Stimulated activated CD4-positive, alpha-beta T cell treated with anti-CD3 and anti-CD28 coated beads, Interleukin-12 subunit alpha, Interleukin-12 subunit beta, amount 100 ng/mL, for 4 hours (primary cell): Measurements from ENCODE around the gene CDC25C.
"Not testable (repeated sequence)": the region's sequence is repeated elsewhere in the genome, so short reads cannot be mapped to it uniquely, and the experiment has no call there.

Source experiments
- DNase-seq: peaks from one replicate; pipeline ENCODE4 v3.0.0-alpha.2; 2020

CDC25C gene

DNA sequence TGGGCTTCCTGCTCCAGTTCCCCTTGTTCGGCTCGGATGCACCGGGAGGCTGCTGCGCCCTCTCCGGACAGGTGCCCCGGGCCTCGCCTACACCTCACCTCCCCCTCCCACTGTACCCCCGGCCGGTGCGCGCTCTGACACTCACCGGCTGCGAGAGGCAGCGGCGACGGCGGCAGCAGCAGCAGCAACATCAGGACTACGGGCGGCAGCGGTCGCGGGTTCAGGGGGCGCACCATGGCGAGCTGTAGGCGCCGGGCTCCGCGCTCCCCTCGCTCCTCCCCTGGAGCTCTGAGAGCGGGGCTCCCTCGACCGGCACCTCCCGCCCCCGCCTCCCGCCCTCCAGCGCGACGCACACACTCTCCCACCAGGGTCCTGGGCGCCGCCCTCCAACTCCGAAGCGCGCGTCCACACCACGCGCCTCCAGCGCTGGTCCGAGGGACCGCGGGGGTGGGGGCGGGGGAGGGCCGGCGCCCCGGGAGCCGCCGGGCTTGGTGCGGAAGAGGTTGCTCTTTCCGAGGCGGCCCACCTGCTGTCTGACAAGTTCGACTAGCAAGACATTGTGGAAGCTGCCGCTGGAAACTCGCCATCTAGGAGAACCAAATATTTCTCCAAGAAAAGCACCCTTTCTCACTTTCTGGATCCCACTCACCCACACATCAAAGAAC is 57.3 kb downstream of the CDC25C start, which contains the start of gene GFRA3:
Gene GFRA3, minus strand, starts transcription at position 433 of the 665 bp plus-strand sequence. Its CDS starts 197 bp downstream, at position 236.
- DNase-seq, result peak; percentile 5

DNA sequence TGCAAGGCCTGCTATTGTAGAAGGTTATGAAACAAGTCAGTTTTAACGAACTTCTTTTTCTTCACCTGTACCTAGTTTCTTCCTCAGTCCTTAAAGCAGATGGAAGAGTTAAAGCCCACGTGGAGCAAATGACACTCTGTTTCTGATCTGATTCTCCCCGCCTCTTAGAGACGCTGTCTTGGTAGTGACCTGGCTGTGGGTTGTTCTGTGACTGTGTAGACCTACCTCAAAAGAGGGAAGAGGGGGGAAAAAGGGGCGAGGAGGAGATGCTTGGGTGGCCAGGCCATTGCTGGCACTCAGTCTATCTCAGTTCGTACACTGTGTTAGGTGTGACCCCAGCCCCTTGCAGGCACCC is 57.8 kb downstream of the CDC25C start:
- DNase-seq, result no peak

DNA sequence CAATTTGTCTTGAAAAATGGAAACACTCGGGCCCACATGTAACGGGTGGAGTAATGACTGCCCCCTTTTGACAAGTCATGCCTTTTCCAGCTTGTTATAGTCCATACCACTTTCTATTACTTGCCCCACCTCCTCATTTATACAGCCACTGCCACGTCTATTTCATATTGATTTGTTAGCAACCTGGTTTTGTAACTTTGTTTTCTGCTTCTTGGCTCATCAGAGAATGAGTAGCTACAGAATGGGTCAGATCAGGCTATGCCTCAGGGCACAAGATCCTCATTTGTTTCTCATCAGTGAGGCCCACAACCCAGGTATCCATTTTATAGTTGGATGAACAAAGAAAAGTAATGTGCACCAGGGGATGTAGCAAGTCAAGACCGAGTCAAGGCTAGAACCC is 58.9 kb downstream of the CDC25C start:
- DNase-seq, result no peak

DNA sequence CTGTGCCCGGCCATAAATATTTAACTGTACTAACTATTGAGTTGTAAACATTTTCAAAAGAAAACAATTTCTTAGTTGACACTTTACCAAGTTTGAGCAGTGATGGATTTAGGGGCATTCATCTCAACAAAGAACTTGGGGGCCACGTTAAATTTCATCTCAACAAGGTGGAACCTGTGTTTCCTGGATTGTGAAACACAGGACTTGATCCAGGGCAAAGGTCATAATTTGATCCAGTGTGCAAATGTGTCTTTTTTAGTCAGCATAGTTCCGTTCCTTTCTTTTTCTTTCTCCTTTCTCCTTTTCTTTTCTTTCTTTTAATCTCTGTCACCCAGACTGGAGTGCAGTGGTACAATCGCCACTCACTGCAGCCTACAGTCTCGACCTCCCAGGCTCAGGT is 60.3 kb downstream of the CDC25C start:
- DNase-seq, result no peak

DNA sequence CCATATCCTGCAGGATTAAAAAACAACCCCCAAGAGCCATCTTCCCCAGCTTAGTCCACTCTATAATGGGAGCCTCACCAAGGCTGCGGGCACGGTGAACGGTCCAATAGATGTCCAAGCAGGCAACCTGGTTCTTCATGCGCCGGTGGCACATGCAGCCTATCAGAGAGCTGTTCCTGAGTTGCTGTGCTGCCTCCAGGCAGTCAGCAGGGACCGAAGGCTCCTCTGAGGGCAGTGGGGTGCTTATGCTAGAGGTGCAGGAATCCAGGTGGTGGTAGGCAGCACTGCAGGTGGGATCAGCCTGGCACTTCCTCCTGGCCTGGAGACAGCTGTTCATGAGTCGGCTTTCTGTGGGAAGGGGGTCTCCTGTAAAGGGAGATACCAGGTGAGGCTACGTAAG is 67.4 kb downstream of the CDC25C start:
- DNase-seq, result no peak

DNA sequence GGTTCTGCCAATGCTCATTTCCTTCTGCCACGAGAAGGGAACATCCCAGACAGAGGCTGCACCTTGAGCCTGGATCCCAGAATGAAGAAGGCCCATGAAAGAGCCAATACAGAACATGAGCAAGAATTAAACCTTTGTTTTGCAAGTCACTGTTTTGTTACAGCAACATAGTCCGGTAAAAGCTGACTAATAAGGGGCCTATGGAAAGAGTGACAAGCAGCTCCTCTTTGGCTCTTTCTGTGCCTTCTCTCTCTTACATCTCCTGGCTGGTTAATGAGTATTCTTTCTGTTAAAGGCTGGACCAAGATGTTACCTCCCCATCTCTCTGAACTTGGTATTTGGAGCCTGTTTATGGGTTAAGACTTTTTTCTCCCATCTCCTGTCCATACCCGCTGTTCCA is 68.0 kb downstream of the CDC25C start:
- no peak for DNase-seq

GRCh38 chr5:138258704-138259292 is 72.8 kb downstream of the CDC25C start:
- no peak for DNase-seq

- no peak for DNase-seq
Observed at GRCh38 chr5:138257583-138257982, 74.0 kb downstream of the CDC25C start.

- no peak for DNase-seq
Observed at GRCh38 chr5:138252944-138253343, 78.7 kb downstream of the CDC25C start.

DNA sequence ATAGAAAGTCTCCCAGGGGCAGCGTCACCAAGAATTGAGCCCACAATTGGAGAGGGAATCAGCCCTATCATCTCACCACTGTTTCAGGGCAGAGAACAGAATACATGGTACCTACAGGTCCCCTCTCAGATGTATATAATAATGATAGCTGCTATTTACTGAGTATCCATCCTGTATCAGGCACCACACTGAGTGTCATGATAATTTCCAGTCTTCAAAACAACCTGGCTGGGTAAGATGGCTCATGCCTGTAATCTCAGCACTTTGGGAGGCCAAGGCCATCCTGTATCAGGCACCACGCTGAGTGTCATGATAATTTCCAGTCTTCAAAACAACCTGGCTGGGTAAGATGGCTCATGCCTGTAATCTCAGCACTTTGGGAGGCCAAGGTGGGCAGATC is 83.8 kb downstream of the CDC25C start:
- DNase-seq, result not testable (repeated sequence)

- DNase-seq, result no peak
Observed at GRCh38 chr5:138246822-138247221, 84.8 kb downstream of the CDC25C start.

DNA sequence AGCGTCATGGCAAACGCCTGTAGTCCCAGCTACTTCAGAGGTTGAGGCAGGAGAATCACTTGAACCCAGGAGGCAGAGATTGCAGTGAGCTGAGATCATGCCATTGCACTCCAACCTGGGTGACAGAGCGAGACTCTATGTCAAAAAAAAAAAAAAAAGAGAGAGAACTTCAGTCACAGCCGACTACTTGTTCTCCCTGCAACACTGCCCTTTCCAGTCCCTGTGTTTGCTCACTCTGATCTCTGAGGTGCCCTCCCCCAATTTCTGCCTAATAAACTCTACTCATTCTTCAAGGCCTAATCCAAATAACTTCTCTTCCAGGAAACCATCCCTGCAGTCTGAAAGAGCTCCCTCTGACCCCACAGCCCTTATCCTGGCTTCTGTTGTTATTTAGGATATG is 85.3 kb downstream of the CDC25C start:
- DNase-seq, result no peak

GRCh38 chr5:138245717-138246116 is 85.9 kb downstream of the CDC25C start:
- DNase-seq, result no peak

DNA sequence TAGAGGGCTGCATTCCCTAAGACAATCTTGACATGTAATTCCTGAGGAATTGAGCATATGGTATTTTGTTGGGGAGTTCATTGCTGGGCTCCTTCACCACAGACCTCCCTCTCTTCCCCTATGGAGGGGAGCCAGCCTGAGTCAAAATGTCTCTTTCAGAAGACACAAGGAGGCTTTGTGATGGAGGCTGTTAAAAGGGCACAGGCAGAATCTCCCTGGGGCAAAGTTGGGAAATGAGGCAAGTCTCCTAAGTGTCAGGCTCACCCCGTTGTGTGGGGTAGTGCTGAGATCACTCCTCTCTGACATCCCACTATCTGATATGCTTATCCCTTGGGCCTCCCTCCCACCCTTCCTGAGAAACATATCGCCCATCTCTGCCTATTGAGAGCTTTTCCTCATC is 87.8 kb downstream of the CDC25C start:
- DNase-seq, result no peak

DNA sequence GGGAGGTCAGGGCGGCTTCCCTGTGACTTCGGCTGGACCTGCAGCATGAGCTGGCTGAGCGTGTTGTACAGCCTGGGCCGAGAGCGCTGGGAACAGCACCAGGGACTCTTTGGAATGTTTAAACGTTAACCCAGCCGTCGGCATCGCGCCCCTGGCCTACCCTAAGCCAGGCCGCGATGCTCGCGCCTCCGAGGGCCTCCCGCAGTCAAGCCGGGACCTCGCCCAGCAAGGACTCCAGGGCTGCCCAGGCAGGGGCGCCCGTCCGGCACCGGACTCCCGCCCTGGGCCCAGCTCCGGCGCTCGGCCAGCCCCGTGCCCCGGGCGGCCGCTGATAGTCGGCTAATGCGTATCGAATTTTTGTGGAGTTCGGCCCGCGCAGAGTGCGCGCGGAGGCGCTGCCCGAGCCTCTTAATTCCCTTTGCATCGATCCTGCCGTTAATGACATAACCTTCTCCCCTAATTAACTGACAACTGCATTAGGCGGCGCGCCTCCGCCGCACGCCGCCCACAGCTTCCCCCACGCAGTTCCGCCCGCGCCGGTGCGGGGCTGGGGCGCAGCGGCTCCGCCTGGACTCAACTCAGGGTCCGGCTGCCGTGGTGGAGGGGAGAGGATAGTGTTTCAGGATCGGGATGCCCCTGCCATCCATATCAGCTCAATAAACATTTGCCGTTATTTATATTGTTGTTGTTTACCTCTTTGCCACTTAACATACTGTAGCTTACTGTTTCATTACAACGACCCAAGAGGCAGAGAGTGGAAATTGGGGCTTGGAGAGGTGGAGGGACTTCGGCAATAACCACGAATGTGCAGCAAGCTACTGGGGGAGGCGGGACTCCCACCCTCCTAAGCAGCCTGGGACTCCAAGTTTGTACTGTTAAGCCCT is 89.7 kb downstream of the CDC25C start:
- DNase-seq, result no peak

DNA sequence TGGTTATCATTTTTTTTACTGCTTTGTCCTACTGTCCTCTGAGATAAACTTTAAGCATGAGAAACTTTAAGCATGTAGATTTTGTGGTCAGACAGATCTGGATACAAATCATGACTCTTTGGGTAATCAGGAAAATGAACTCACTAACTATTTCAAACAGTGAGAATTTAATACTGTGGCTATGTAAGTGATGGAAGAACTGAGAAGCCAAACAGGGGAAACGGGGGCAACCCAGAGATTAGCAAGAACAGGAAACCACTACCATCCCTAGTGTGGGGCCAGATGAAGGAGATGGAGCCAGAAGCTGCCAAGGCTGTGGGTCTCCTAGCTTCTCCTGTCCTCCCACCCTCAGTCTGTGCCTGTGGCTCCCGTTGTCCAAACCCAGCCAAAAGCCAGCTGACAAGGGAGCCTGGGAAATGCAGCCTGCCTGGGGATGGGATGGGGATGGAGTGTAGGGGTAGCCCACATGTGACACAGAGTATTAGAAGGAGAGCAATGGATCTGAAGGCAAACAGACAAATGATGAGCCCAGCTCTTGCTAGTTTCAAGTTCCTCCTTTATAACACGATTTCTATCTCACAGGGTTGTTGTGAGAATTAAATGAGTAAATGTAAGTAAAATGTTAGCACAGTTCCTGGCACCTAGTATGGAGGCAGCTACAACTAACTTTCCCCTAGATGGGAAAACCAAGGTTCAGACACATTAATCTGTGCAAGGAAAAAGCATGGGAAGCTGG is 90.8 kb downstream of the CDC25C start:
- no peak for DNase-seq

- DNase-seq, result no peak
Observed at GRCh38 chr5:138238034-138238433, 93.6 kb downstream of the CDC25C start.
